ENCODE results near the gene CNTRL.
A peak's percentile ranks its signal among the peaks of the same experiment; 100 is the strongest.
"Not testable (repeated sequence)": the region's sequence is repeated elsewhere in the genome, so short reads cannot be mapped to it uniquely, and the experiment has no call there.

Gene CNTRL, protein sequence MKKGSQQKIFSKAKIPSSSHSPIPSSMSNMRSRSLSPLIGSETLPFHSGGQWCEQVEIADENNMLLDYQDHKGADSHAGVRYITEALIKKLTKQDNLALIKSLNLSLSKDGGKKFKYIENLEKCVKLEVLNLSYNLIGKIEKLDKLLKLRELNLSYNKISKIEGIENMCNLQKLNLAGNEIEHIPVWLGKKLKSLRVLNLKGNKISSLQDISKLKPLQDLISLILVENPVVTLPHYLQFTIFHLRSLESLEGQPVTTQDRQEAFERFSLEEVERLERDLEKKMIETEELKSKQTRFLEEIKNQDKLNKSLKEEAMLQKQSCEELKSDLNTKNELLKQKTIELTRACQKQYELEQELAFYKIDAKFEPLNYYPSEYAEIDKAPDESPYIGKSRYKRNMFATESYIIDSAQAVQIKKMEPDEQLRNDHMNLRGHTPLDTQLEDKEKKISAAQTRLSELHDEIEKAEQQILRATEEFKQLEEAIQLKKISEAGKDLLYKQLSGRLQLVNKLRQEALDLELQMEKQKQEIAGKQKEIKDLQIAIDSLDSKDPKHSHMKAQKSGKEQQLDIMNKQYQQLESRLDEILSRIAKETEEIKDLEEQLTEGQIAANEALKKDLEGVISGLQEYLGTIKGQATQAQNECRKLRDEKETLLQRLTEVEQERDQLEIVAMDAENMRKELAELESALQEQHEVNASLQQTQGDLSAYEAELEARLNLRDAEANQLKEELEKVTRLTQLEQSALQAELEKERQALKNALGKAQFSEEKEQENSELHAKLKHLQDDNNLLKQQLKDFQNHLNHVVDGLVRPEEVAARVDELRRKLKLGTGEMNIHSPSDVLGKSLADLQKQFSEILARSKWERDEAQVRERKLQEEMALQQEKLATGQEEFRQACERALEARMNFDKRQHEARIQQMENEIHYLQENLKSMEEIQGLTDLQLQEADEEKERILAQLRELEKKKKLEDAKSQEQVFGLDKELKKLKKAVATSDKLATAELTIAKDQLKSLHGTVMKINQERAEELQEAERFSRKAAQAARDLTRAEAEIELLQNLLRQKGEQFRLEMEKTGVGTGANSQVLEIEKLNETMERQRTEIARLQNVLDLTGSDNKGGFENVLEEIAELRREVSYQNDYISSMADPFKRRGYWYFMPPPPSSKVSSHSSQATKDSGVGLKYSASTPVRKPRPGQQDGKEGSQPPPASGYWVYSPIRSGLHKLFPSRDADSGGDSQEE (N-terminal part only)

DNA sequence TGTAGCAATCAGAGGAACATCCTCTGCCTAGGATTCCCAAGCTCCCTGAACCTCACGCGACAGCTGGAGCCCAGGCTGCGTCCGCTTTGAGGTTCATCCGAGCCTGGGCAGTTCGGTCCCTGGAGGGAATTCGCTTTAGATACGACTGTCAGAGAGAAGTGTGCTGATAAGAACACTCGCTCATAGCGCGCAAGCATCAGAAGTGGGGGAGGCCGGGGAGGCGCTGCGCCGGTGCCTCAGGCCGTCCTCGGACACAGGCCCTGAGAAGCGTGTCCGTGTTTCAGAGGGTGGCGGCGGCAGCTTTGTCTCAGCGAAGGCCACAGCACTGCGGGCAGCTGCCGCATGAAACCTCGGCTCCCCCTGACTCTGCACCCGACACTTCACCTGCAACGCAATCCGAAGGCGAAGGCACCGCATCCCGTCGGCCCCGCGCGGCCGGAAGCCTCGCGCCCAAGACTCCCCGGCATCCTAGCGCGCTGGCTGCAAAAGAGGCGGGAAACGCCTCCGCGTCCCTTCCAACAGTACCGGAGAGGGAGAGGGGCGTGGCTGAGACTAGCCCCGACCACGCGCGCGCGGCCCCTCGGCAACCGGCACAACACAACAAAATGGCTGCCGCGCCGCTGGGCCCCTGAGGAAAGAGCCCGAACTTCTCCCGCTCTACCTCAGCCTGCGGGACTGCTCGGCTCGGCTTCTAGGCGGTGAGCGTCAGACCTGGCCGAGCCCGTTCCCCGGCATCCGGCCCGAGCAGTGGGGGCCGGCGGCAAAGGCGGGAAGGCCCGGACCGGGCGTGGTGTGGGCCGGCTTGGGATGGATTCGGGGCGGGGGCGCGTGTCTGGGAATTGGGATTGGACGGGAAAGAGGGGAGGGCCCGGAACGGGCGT lies at the start of gene CNTRL:
TSS of gene CNTRL (plus strand) at position 586 of the 881 bp plus-strand sequence. CDS start 13,372 bp downstream, outside the sequence.
- peak; percentile 71 to 82 (median 76) for DNase-seq

DNA sequence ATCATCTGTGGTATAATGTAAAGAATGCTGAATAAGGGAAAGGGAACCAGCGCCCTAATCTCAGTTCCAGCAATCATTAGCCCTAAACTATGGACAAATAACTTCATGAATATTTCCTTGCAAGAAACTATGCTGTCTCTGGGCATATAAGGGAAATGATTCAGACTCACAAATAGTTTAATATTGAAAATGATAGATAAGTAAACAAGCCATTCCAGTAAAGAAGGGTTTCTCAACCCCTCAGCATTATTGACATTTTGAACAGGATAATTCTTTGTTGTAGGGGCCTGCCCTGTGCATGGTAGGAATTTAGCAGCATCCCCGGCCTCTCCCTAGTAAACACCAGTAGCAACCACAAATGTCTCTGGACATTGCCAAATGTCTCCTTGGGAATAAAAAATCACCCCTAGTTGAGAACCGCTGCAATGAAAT lies 48.5 kb upstream of the CNTRL start:
- no peak for DNase-seq

DNA sequence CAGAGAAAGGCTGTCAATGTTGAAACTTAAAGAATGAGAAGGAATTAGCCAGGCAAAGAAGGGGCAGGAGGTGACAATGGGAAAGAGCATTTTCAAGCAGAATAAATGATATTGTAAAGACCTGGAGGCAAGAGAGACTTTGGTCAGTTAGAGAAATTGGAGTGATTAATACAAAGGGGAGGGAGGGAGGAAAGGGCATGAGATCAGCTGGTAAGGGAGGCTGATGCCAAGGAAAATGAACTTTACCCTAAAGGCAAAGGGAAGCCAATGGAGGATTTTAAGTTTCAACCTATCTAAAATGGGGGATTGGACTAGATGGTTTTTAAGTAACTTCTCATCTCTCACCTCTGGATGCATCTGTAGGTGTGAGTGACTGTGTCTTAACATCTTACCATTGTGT lies 48.0 kb upstream of the CNTRL start:
- no peak for DNase-seq

DNA sequence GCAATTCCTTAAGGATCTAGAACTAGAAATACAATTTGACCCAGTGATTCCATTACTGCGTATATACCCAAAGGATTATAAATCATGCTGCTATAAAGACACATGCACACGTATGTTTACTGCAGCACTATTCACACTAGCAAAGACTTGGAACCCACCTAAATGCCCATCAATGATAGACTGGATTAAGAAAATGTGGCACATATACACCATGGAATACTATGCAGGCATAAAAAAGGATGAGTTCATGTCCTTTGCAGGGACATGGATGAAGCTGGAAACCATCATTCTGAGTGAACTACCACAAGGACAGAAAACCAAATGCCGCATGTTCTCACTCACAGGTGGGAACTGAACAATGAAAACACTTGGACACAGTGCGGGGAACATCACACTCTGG lies 46.5 kb upstream of the CNTRL start:
- not testable (repeated sequence) for DNase-seq

DNA sequence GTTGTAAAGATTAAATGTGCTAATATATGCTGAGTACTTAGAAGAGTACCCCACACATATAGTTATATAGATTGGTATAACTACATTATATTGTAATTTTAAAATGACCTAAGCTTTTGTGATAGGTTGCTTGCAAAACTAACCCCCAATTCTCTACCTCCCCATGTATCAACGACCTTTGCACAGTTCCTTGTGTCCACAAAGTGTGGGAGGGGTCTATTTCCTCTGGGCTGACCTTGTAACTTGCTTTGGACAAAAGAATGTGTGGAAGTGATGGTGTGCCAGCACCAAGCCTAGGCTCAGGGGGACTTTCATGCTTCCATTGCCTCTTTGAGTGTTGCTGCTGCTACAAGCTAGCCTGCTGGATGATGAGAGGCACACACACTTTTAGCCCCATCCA lies 45.3 kb upstream of the CNTRL start:
- no peak for DNase-seq

DNA sequence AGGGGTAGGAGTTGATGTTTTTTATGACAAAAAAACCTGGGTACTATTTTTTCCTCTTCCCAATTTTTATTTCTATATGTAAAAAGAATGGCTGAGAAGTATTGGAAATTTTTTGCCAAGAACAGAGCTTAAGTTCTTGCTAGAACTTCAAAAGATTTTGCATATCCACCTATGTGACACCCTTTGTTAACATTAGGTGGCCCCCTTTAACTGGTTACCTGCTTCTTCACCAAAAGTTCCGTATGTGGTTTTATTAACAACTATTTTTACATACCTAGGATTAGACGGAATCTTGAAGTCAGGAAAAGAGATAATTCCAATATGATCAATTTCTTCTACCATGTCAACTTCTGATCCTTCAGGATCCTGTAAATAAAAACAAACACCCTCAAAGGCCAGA lies 40.2 kb upstream of the CNTRL start:
- no peak for DNase-seq

DNA sequence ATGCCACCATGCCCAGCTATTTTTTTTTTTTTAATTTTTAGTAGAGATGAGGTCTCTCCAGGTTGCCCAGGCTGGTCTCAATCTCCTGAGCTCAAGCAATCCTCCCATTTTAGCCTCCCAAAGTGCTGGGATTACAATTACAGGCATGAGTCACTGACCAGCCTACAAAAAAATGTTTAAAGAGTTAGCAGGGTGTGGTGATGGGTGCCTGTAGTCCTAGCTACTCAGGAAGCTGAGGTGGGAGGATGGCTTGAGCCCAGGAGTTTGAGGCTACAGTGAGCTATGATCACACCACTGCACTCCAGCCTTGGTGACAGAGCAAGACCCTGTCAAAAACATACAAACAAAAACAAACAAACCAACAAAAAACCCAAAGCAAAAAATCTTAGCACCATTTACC lies 39.0 kb upstream of the CNTRL start:
- not testable (repeated sequence) for DNase-seq

DNA sequence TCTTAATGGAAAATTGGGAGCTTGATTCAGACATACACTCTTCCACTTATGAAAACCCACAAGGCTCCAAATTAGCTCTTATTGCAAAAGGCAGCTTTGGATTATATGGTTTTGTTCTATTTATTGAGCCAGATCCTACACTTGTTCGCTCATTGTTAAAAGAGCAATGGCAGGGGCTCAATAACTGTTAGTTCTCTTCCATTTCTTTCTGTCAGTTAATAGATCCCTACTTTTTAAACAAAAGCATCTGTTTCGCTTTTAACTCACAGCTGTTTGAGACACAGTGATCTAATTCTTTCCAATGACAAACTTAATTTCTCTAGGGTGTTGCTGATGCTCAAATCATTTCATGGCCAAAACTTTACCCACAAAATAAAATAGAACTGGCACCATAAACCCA lies 36.4 kb upstream of the CNTRL start:
- DNase-seq, result no peak

DNA sequence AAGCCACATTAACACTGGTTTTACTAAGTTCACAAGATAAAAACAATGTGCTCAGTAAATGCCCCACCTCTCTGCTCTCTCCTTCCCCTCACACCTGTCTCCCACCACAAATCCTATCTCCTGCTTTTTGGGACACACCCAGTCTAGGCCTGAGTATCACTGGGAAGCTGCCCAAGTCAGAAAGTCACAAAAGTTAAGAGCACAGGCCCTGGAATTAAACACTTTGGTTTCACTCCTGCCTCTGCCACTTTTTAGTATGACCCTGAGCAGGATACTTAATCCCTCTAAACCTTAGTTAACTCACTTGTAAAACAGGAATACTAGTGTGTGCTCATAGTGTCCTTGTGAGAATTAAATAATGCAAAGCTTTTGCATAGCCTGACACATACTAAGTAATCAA lies 36.0 kb upstream of the CNTRL start:
- DNase-seq, result no peak

DNA sequence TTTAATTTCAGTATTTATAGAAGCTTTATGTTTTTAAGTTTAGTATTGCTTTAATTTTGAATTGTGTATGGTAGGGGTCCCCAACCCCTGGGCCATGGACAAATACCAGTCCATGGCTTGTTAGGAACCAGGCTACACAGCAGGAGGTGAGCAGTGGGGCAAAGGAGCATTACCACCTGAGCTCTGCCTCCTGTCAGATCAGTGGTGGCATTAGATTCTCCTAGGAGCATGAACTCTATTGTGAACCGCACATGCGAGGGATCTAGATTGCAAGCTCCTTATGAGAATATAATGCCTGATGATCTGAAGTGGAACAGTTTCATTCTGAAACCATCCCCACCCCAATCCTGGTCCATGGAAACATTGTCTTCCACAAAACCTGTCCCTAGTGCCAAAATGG lies 26.6 kb upstream of the CNTRL start:
- no peak for DNase-seq

DNA sequence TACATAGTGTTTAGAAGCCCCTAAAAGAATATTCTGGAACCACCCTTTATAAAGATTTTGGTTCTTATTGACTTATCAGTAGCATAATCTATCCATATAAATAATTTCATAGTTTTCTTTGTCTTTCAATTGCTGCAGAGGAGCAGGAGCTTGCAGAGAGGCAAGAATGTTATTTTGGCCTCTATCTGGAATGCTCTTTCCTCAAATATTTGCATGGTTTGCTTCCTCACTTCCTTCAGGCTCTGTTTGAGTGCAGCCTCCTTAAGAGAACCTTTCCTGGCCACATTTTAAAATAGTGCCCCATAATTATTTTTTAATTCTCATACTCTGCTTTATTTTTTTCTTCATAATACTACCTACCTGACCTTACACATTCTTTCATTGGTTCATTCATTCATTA lies 26.1 kb upstream of the CNTRL start:
- no peak for DNase-seq

DNA sequence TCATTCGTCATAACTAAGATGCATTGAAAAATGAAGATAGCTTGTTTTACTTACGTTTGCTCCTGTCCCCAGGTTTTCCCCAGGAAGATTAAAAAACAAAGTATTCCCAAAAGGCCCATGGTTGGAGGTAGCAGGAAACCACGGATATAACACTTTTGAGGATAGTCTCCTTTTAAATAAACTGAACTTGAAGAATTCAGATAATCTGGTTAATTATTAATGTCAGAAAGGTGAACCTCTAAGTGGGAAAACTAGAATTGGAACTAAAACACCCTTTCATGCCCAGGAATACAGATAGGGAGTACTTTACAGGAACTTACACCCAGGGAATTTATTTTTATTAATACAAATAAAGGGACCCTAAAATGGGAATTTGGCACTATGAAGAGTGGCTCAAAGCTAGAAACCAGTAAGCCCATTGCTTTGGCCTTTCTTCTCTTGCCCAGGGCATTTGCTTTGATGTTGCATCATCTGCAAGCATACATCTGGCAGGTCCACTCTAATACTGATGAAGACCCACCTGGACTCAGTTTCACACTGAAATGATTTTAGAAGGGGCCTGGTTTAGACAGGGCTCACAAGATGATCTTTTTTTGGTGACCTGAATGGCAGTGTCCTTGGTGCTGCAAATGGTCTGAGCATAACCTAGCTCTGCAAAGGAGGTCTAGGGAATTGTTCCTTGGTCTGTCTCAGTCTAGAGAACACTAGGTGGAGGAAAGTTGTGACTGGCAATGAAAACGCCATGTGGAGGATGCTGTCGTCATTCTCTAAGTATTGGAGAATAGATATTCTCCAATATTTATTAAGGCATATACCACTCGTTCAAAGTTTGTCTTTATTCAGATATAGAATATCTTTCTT lies 24.4 kb upstream of the CNTRL start, which contains the start of gene C5:
TSS of gene C5 (minus strand) at position 148 of the 861 bp plus-strand sequence. CDS start at position 119, 29 bp downstream.
- no peak for DNase-seq

DNA sequence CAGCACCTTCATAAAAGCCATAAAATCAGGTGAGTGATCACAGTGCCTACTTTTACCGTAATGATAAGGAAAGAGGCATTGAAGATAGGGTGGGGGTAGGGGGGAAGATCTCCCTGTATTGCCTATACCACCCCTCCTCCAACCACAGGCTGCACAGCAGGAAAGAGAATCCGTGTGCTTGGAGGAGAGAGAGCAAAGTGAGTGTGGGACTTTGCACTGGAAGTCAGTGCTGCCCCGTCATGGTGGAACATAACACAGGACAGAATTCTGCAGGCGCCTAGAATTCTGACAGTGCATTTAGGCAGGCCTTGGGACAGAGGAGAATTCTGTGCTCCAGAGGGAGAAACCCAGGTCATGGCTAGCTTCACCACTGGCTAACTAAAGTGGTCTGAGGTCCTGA lies 21.2 kb upstream of the CNTRL start:
- no peak for DNase-seq

DNA sequence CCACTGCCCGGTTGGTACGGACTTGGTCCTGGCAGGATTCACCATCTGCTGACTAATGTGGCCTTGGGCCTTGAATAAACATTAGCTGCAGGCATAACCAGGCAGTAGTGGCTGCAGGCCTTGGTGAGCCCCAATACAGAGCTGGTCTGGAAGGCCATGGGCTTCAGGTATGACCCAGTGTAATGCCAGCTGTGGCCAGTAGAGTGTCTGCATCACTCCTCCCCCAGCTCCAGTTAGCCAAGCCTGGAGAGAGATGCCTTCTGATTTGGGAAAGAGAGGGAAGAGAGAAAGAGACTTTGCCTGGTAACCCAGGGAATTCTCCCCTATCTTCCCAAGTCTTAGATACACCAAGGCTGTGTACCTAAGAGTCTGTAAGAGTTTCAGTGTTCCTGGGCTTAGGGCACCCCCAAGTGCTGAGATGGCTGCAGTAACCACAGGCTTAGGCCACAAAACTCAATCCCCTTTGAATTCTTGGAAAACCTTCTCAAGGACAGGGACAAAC lies 19.1 kb upstream of the CNTRL start:
- no peak for DNase-seq

DNA sequence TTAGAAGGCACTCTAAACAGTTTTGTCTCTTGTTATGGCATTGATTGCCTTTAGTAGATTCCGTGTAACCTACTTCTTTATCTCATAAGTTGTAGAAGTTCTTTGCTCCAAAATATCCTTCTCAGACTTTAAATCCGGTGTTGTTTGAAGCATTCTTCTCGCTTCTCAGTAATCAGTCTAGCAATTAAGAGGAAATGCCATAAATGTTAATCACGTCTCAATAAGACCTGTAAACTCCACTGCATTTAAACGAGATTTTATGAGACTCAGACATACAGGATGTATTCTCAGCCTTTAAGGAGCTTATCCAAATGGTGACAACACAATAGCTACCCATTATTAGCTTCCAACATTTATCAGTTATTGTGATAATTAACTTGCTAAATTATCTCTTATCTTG lies 16.9 kb upstream of the CNTRL start:
- DNase-seq, result no peak

DNA sequence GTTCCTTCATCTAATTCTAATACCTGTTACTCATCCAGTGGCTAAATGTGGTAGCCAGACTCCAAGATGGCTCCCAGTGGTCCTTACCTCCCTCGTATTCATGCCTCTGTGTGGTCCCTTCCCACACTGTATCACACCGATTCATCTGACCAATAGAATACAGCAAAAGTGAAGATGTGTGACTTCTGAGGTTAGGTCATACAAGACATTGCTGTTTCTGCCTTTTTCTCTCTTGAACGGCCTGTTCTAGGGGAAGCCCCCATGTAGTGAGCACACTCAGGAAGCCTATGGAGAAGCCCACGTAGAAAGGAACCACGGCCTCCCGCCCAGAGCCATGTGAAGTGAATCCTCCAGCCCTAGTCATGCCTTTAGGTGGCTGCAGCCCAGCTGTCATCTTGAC lies 15.2 kb upstream of the CNTRL start:
- no peak for DNase-seq

DNA sequence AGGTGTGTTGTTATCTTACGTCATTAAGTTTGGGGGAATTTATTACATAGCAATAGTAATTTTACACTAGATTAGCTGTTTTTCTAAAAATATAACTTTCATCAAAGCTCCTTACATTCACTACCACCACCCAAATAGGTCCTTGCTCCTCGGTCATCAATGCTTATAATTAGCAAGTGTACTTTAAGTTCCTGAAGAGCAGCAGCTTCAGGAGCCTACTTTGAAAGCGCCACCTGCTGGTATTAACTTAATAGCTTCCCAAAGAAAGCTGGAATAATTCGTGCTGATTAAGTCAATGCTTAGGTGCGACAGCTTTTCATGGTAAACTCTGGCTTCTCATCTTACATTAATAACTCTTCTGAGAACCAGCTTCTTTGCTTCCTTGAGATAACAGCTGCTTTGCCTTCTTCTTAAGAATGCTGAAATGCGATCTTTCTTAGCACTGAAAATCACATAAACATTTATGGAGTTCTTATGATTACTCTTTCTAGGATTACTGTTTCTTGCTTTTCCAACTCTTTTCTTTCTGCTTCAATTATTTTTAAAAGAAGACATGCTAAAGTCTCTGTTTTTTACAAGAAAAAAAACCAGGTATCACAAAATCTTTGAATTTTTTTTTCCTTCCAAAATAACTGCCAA lies 14.6 kb upstream of the CNTRL start:
- peak in 4 of 6 experiments; percentile 14 to 52 (median 32) for DNase-seq

DNA sequence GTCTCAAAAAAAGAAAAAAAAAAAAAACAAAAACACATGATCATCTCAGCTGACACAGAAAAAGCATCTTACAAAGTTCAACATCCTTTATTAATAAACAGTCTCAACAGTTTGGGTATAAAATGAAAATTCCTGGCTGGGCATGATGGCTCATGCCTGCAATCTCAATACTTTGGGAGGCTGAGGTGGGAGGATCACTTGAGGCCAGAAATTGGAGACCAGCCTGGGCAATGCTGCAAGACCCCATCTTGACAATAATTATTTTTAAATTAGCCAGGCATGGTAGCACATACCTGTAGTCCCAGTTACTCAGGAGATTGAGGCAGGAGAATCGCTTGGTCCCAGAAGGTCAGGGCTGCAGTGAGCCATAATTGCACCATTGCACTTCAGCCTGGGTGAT lies 7.9 kb upstream of the CNTRL start:
- no peak for DNase-seq

DNA sequence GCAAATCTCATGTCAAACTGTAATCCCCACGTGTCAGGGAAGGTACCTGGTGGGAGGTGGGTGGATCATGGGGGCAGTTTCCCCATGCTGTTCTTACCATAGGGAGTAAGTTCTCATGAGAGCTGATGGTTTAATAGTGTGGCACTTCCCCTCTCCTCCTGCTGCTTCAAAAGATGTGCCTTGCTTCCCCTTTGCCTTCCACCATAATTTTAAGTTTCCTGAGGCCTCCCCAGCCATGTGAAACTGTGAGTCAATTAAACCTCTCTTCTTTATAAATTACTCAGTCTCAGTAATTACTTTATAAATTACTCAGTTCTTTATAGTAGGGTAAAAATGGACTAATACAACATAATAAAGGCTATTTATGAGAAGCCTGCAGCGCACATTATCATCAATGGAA lies 7.1 kb upstream of the CNTRL start:
- no peak for DNase-seq

DNA sequence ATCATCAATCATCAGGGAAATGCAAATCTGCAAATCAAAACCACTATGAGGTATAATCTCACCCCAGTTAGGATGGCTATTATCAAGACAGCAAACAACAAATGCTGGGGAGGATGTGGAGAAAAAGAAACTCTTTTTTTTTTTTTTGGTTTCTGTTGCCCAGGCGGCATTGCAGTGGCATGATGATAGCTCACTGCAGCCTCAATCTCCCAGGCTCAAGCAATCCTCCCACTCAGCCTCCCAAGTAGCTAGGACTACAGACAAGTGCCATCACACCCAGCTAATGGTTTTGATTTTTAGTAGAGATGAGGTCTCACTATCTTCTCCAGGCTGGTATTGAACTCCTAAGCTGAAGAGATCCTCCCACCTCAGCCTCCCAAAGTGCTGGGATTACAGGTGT lies 5.4 kb upstream of the CNTRL start:
- DNase-seq, result no peak
